Stimulated activated naive CD8-positive, alpha-beta T cell treated with anti-CD3 and anti-CD28 coated beads, Interleukin-15, Interleukin-2, amounts not matched to agents 100 ng/mL and 50 ng/mL, for 24 hours (primary cell): ENCODE results near the gene PLD4.

Experiments used
- H3K27ac Mint-ChIP-seq: one replicate; pipeline ENCODE4 v1.8.0; 2021; ENCODE audit warnings: mild to moderate bottlenecking, mixed read lengths
- H3K27me3 Mint-ChIP-seq: one replicate; pipeline ENCODE4 v1.8.0; 2021; ENCODE audit warnings: mixed read lengths
- H3K36me3 Mint-ChIP-seq: one replicate; pipeline ENCODE4 v1.8.0; 2021; ENCODE audit warnings: low read depth, mixed read lengths
- H3K4me1 Mint-ChIP-seq: one replicate; pipeline ENCODE4 v1.8.0; 2021; ENCODE audit warnings: low read depth, mixed read lengths
- H3K4me3 Mint-ChIP-seq: one replicate; pipeline ENCODE4 v1.8.0; 2021; ENCODE audit warnings: mild to moderate bottlenecking, mixed read lengths
- H3K9me3 Mint-ChIP-seq: one replicate; pipeline ENCODE4 v1.8.0; 2021; ENCODE audit warnings: mixed read lengths

The PLD4 gene

DNA sequence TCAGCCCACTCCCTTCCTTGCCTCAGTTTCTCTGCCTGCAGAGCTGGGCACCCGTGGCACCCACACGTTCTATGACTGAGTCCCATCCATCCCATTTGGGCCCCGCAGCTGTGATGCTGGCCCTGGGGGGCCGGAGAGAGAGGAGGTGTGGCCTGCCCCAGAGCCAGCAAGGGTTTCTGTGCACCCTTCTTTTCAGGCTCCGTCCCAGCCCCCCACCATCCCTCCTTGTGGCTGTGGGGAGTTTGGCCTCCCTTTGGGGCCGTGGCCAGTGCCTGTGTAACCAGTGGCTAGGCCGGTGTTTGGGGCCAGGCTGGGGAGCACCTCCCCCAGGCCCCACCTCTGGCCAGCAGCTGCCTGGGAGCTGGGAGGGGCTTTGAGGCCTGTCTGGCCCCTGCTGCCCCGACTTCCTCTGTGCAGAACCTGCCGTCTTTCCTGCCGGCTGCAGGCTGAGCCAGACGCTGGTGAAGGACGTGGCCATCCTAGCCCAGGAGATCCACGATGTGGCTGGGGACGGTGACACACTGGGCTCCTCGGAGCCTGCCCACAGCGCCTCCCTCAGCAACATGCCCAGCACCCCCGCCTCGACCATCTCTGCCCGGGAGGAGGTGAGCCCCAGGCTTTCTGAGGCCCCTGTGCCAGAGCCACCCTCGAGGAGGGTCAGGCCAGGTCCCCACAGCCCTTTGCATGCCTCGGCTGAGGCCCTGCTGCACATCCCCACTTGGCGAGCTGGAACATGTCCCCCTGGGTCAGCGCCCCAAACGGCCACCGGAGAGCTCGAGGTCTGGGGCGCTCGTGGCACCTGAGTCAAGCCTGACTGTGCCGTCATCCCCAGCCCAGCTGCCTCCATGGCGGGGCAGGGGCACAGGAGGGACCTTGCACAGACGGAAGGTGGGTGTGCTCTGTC, 31.9 kb upstream of the PLD4 start:
- no peak overlapping the region for H3K27ac Mint-ChIP-seq
- H3K27me3 Mint-ChIP-seq: peaks cover 3% of the 10 kb centered on the region
- no peak overlapping the region for H3K4me3 Mint-ChIP-seq
- H3K4me1 Mint-ChIP-seq: peaks cover 3% of the 10 kb centered on the region
- H3K9me3 Mint-ChIP-seq: no peaks in the 10 kb centered on the region
- H3K36me3 Mint-ChIP-seq: no peaks in the 10 kb centered on the region

DNA sequence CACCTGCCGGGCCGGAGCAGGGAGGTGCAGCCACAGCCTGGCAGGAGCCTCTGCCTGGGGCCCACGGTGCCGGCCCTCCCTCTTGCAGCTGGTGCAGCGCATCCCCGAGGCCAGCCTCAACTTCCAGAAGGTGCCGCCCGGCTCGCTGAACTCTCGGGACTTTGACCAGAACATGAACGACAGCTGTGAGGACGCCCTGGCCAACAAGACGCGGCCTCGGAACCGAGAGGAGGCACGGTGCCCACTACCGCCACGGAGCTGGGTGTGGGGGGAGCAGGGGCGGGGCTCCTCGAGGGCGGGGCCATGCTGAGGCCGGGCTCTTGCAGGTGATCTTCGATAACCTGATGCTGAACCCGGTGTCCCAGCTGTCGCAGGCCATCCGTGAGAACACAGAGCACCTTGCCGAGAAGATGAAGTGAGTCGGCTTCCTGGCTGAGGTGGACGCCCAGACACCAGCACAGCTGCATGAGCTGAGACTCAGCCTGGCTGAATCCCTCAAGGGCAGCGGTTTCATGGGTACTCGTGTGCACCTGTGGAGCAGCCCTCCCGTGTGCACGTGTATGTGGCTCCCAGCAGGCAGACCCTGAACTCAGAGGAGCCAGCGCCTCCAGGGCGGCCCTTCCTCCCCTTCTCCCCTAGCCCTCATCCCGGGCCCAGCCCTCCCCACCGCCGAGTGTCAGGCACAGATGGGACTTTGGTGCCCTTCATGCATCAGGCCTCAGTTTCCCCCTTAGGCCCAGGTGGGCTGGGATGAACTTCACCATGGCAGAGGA, 31.1 kb upstream of the PLD4 start:
- Mint-ChIP-seq H3K9me3 (no peaks in the 10 kb centered on the region), H3K36me3 (no peaks in the 10 kb centered on the region), H3K27ac (no peak overlapping the region), H3K4me1 (peaks cover 3% of the 10 kb centered on the region), H3K27me3 (peaks cover 3% of the 10 kb centered on the region), H3K4me3 (no peak overlapping the region)

DNA sequence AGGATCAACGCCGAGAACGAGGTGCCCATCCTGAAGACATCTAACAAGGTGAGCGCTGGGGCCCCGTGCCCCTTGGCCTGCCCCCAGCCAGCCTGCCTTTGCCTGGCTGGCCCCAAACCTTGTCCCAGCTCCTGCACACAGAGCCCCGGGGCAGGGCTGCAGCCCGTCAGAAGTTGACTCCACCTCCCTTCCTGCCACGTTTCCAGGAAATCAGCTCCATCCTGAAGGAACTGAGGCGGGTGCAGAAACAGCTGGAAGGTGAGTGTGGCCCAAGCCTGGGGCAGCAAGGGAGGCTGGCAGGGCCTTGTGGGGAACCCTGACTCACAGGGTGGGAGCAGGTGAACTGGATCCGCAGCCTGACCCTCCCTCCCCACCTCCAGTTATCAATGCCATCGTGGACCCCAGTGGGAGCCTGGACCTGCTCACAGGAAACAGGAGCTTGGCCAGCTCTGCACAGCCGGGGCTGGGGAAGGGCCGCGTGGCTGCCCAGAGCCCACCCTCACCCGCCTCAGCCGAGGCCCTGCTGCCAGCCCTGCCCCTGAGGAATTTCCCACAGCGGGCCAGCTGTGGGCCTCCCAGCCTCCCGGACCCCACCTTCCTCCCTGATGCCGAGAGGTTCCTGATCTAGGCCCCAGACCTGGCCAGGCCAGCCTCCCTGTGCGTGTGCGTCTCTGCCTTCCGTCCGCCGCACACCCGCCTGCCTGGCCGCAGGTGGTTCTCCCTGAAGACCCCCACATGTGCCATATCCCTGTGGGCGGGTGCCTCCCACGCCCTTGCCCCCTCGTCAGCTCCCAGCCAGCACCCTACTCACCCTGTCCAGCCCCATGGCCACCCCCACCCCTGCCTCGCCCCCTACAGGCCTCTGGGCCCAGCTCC, 30.1 kb upstream of the PLD4 start:
- H3K27me3 Mint-ChIP-seq: peaks cover 3% of the 10 kb centered on the region
- no peaks in the 10 kb centered on the region for H3K36me3 Mint-ChIP-seq
- no peak overlapping the region for H3K4me3 Mint-ChIP-seq
- H3K4me1 Mint-ChIP-seq: peaks cover 3% of the 10 kb centered on the region
- no peak overlapping the region for H3K27ac Mint-ChIP-seq
- H3K9me3 Mint-ChIP-seq: no peaks in the 10 kb centered on the region

DNA sequence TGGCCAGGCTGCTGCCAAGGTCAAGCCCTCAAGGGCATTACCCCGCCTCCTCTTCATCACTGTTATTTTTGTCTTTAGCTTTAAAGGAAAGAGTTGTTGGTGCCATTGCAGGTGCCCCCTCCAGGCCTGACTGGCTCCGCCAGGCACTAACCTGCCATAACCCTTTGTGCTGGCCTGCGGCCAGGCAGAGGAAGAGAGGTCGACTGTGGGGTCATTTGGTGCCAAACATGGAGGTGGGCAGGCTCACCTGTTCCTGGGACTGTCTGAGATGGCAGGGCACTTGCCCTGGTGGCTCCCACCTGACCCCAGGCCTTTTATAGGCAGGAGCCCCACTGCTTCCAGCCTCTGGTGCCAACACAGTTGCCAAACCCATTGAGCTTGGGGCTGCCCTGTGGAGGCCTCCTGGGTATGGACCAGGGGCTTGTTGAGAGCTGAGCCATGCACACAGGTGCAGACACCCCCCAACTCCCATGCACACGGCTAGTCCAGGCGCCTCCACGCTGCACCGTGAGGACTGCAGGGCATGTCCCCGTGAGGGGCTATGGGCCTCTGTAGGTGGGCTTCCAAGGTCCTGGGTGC, 29.4 kb upstream of the PLD4 start:
- H3K9me3 Mint-ChIP-seq: no peaks in the 10 kb centered on the region
- H3K27ac Mint-ChIP-seq: no peak overlapping the region
- no peaks in the 10 kb centered on the region for H3K36me3 Mint-ChIP-seq
- no peak overlapping the region for H3K4me3 Mint-ChIP-seq
- peaks cover 3% of the 10 kb centered on the region for H3K27me3 Mint-ChIP-seq
- H3K4me1 Mint-ChIP-seq: peaks cover 3% of the 10 kb centered on the region

DNA sequence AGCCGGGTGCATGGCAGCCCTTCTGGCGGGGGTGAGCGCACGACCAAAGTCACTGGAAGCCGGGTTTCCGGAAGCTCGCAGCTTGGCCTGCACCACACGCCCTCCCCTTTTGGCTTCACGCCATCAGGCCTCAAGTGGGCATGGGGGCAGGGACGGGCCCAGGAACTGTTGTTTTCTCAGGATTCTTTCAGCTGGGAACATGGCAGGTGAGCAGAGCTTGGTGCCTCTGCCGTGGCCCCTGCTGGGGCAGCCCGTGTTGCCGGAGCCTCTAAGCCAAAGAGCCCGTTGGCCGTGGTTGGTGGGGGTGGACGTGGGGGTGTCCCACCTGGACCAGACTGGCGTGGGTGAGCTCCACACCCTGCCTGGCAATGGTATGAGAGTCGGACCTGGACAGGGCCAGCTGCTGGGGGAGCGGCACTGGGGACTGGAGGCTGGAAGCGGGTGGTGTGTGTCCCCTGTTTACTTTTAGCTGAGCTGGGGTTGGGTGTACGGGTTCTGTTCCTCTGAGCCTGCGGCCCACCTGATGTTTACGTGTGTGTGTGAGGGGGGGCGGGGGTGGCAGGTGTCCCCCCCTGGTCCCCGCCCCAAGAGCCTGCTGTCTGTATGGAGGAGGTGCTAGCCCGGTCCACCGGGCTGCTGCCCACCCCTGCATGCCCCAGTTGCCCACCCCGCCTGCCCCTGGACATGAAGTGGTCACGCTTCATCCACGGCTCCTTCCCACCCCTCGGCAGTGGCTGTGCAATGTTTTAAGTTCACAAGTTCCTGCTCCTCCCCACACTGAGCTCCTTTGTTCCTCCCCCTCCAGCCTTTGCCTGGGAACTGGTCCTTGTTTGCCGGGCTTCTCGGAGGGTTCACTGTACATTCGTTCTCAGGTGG, 28.7 kb upstream of the PLD4 start:
- no peak overlapping the region for H3K4me3 Mint-ChIP-seq
- H3K9me3 Mint-ChIP-seq: no peaks in the 10 kb centered on the region
- H3K27me3 Mint-ChIP-seq: peaks cover 3% of the 10 kb centered on the region
- peaks cover 3% of the 10 kb centered on the region for H3K4me1 Mint-ChIP-seq
- H3K36me3 Mint-ChIP-seq: no peaks in the 10 kb centered on the region
- H3K27ac Mint-ChIP-seq: peak overlapping the region; percentile 21

DNA sequence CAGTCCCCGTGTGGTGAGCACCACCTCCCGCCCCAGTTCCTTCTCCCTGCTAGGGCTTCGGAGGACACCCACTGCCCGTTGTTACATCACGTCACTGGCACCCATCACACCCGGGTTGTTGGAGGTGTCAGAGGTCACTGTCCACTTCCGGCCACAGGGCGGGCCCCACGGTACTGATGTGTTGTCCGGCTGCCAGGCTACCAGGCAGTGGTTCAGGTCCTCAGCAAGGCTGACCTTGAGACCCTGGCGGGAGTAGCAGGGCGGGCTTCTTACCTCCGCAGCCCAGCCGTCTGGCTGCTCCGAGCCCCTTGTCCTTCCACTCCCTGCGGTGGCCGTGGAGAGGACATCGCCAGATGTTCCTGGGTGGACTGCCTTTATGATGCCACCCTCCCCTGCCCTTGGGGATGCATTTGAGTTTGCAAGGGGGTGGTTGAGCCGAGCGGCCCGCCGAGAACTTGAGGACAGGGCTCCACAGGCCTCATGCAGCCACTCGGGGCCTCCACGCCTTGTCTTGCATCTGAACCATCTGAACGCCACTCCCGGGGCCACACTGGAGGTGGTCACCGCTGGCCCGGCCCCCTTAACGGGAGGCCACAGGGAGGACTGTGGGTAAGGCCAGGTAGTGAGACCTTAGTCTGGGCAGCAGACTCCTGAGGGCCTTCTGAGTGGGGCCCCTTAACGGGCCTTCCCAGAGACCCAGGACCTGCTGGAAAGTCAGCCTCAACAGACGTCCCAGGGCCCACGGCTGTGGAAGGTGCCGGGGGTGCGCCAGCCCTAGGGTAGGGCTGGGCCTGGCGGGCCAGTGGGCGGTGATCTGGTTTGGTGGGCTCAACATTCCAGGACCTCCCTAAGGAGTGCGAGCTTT, 27.1 kb upstream of the PLD4 start:
- H3K27ac Mint-ChIP-seq: no peak overlapping the region
- peaks cover 3% of the 10 kb centered on the region for H3K27me3 Mint-ChIP-seq
- no peaks in the 10 kb centered on the region for H3K36me3 Mint-ChIP-seq
- H3K4me1 Mint-ChIP-seq: peaks cover 3% of the 10 kb centered on the region
- H3K4me3 Mint-ChIP-seq: no peak overlapping the region
- H3K9me3 Mint-ChIP-seq: no peaks in the 10 kb centered on the region

DNA sequence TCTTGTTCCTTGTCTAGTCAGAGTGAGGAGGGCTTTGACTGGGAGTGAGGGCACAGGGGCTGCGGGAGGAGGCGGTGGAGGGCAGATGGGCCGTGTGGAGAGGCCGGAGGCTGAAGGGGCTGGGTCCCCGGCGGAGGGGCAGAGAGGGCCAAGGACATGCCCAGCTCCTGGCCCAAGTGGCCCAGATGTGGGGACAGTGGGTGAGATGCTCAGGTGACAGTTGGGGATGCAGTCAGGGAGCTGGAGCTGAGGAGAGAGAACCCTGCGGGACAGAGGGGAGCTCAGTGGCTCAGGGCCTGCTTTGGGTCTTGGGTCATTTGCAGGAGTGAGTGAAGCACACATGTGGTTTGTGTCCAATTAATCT, 26.5 kb upstream of the PLD4 start:
- Mint-ChIP-seq H3K27ac (no peak overlapping the region), H3K27me3 (peaks cover 4% of the 10 kb centered on the region), H3K9me3 (no peaks in the 10 kb centered on the region), H3K4me3 (no peak overlapping the region), H3K4me1 (peaks cover 3% of the 10 kb centered on the region), H3K36me3 (no peaks in the 10 kb centered on the region)

DNA sequence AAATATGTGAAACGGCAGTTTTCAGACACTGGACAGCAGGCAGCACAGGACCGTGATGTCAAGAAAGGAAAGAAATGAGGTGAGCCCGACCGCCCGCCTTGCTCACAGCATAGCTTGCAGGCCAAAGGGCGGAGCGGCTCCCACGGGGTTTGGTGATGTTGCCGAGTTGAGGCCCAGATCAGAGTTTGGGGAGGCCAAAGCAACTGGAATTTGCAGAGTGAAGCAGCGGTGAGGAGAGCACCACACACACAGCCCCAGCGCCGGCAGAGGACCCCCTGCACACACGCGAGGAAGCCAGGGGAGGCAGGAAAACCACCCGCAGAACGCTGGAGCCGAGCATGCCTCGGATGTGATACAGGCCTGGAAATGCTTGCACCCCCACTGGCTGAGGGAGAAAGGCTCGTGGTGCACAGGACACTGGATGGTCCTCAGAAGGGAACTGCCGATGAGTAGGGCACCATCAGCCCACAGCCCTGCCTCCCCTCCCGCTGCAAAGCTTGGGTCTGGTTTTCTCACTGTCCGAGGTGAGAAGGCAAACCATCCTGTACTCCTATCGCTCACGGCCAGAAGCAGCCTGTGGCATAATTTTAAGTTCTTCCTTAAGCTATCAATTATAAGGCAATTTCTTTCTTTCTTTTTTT, 25.7 kb upstream of the PLD4 start:
- peaks cover 8% of the 10 kb centered on the region for H3K27me3 Mint-ChIP-seq
- no peak overlapping the region for H3K4me3 Mint-ChIP-seq
- no peaks in the 10 kb centered on the region for H3K36me3 Mint-ChIP-seq
- no peak overlapping the region for H3K27ac Mint-ChIP-seq
- peaks cover 3% of the 10 kb centered on the region for H3K4me1 Mint-ChIP-seq
- H3K9me3 Mint-ChIP-seq: no peaks in the 10 kb centered on the region

DNA sequence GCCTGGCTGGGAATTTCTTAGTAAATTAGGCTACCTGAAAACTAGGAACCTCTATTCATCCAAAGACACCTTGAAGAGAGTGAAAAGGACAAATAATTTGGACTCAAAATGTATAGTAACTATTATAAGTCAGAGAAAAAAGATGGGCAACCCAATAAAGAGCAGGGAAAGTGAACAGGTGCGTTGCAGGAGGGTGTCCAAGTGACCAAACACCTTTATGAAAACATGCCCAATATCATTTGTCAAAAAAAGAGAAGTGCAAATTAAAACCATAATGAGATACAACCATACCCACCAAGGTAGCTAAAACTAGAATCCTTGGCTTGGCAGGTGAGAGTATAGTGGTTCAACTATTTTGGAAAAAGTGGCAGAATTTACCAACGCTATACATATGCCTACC, 24.9 kb upstream of the PLD4 start:
- Mint-ChIP-seq H3K4me3 (no peak overlapping the region), H3K36me3 (no peaks in the 10 kb centered on the region), H3K27ac (no peak overlapping the region), H3K4me1 (peaks cover 3% of the 10 kb centered on the region), H3K9me3 (no peaks in the 10 kb centered on the region), H3K27me3 (peaks cover 16% of the 10 kb centered on the region)

DNA sequence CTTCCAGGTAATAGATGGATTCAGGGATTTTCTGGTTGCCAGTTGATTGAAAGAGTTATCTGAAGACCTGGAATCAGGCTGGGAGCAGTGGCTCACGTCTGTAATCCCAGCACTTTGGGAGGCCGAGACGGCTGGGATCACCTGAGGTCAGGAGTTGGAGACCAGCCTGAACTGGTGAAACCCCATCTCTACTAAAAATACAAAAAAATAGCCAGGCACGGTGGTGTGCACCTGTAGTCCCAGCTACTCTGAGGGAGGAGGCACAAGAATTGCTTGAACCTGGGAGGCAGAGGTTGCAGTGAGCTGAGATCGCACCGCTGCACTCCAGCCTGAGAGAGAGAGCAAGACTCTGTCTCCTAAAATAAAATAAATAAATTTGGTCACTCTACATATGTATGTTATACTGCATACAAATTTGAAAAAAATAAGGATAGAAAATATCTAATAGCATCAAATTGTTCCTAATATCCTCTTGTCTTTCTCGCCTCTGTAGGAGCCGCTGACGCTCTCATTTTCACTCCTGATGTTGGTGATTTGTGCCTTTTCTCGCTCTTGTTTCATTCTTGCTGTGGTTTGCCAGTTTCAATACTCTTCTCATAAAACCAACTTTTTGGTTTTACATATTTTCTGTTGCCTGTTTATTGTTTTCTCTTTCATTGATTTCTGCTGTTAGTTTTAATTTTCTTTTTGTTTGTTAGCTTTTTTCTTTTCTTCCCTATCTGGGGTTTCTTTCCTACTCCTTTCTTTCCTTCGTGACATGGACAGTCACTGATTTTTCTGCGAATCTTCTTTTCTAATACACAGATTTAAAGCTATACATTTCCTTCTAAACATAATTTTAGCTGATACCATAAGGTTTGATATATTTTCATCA, 23.8 kb upstream of the PLD4 start:
- peaks cover 18% of the 10 kb centered on the region for H3K27me3 Mint-ChIP-seq
- H3K36me3 Mint-ChIP-seq: no peaks in the 10 kb centered on the region

DNA sequence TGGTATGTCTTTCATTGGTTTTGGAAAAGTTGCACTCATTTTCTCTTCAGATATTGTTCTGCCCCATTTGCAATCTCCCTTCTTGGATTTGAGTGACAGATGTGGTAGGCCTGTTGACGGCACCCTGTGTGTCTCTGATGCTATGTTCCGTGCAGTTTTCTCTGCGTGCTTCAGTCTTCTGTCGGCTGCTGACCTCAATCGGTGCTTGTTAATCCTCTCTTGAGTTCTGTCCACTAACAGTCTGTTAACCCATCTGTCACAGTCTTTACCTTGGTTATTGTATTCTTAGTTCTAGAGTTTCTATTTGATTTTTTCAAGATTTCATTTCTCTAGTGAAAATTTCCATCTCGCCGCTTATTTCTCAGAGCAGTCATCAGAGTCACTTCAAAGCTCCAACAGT, 20.7 kb upstream of the PLD4 start:
- Mint-ChIP-seq H3K27ac (no peak overlapping the region), H3K4me3 (no peak overlapping the region), H3K27me3 (peaks cover 21% of the 10 kb centered on the region), H3K36me3 (no peaks in the 10 kb centered on the region), H3K9me3 (no peaks in the 10 kb centered on the region), H3K4me1 (no peaks in the 10 kb centered on the region)

More for the DNA sequence above, 23.8 kb upstream of the PLD4 start:
- Mint-ChIP-seq H3K9me3 (no peaks in the 10 kb centered on the region), H3K4me1 (peaks cover 3% of the 10 kb centered on the region), H3K27ac (no peak overlapping the region), H3K4me3 (no peak overlapping the region)
